Caco-2 (cell line): ENCODE results near the gene CHRNA5. TPM values are rescaled to one million over a fixed set of nuclear protein-coding genes. Genes with fewer than 3 reads are reported as not detected.
"Not testable (repeated sequence)": the region's sequence is repeated elsewhere in the genome, so short reads cannot be mapped to it uniquely, and the experiment has no call there.

ENCODE experiments used
- Bru-seq: library from RNA; stranded (reverse); fragments of 400-500 nt; gene quantifications from one replicate; lab custom pipeline; 2021; lab: Mats Ljungman, UMichigan
- BruChase-seq, 2 experiments: library from RNA; stranded (reverse); fragments of 400-500 nt; gene quantifications; one replicate each; lab custom pipeline; 2021; lab: Mats Ljungman, UMichigan
- BruUV-seq: library from RNA; stranded (reverse); fragments of 400-500 nt; replicated peaks from 2 replicates; lab custom pipeline; 2021; lab: Mats Ljungman, UMichigan
- CTCF ChIA-PET: fragments of 300-600 bp; sonication (Branson Sonifier 250); formaldehyde crosslinking; loops from one replicate; lab custom pipeline; 2022; ENCODE audit warnings: antibody characterized with exemption; lab: Charles Lee
- POLR2A ChIA-PET: fragments of 300-600 bp; sonication (Branson Sonifier 250); formaldehyde crosslinking; loops from one replicate; lab custom pipeline; 2022; ENCODE audit warnings: antibody characterized with exemption; lab: Charles Lee
- DNase-seq, 2 experiments: peaks; one replicate each; pipeline versions ENCODE4 v3.0.0 to v3.0.0-alpha.2; 2020 to 2022
- H3K27me3 ChIP-seq: replicated peaks from 2 replicates; pipeline ENCODE4 v1.6.0; 2011; ENCODE audit warnings: low read length; ENCODE audit not compliant: control insufficient read depth, insufficient read depth
- H3K36me3 ChIP-seq: 2 replicates; pipeline ENCODE4 v1.5.1; 2011; ENCODE audit warnings: low read length; ENCODE audit not compliant: control insufficient read depth, insufficient read depth
- H3K4me1 ChIP-seq: fragments of 250-450 bp; sonication (Bioruptor Pico); 2 replicates; pipeline ENCODE4 v1.5.1; 2020; ENCODE audit warnings: mild to moderate bottlenecking
- H3K4me3 ChIP-seq: 2 replicates; pipeline ENCODE4 v1.5.1; 2011; ENCODE audit warnings: low read depth, mild to moderate bottlenecking, control low read depth, low read length
- H3K9me3 ChIP-seq: fragments of 250-450 bp; sonication (Bioruptor Pico); 2 replicates; pipeline ENCODE4 v1.5.1; 2020; ENCODE audit warnings: mild to moderate bottlenecking, moderate library complexity
- H3K27ac Mint-ChIP-seq: one replicate; pipeline ENCODE4 v1.8.0; 2022; ENCODE audit warnings: mixed read lengths; ENCODE audit not compliant: unreplicated experiment
- H3K27me3 Mint-ChIP-seq: one replicate; pipeline ENCODE4 v1.8.0; 2022; ENCODE audit warnings: mixed read lengths; ENCODE audit not compliant: insufficient read depth, unreplicated experiment
- H3K36me3 Mint-ChIP-seq: one replicate; pipeline ENCODE4 v1.8.0; 2022; ENCODE audit warnings: mild to moderate bottlenecking, mixed read lengths; ENCODE audit not compliant: insufficient read depth, unreplicated experiment
- H3K4me1 Mint-ChIP-seq: one replicate; pipeline ENCODE4 v1.8.0; 2022; ENCODE audit warnings: low read depth, mixed read lengths; ENCODE audit not compliant: unreplicated experiment
- H3K4me3 Mint-ChIP-seq: one replicate; pipeline ENCODE4 v1.8.0; 2022; ENCODE audit warnings: mild to moderate bottlenecking, moderate library complexity, mixed read lengths; ENCODE audit not compliant: unreplicated experiment
- H3K9me3 Mint-ChIP-seq: one replicate; pipeline ENCODE4 v1.8.0; 2022; ENCODE audit warnings: mixed read lengths; ENCODE audit not compliant: unreplicated experiment
- CTCF ChIP-seq, 2 experiments: fragments of 200-600 bp in 1 of 2; IDR thresholded peaks; 1 replicate in 1 of 2; 2 replicates in 1 of 2; pipeline versions ENCODE4 v1.5.1 to v1.8.0; 2011 to 2022; ENCODE audit warnings: antibody characterized with exemption in 1 of 2, control low read depth in 1 of 2, inconsistent platforms in 1 of 2, low read depth in 1 of 2, low read length in 1 of 2, mild to moderate bottlenecking in 1 of 2, moderate library complexity in 1 of 2; ENCODE audit not compliant: insufficient read depth in 1 of 2, severe bottlenecking in 1 of 2, unreplicated experiment in 1 of 2
- intact Hi-C: fragments of 100-400 bp; cut with micrococcal nuclease; formaldehyde crosslinking; loops from one replicate; pipeline ENCODE4 v1.10.0; 2022; ENCODE audit not compliant: unreplicated experiment
- long read RNA-seq: library from polyadenylated mRNA; stranded (forward); transcript quantifications from one replicate; pipeline ENCODE4 v2.0.0, GENCODE V29; 2022
- total RNA-seq: library from RNA; stranded (reverse); gene quantifications from 2 replicates; pipeline ENCODE4 v1.2.3, GENCODE V29; 2022

Gene CHRNA5
- 12.0 and 12.9 TPM in 2 replicates for total RNA-seq
- percentile 58 among the genes with signal in this experiment for Bru-seq, nascent RNA
- percentile 59 among the genes with signal in this experiment for BruChase-seq, experiment 1, labeled RNA remaining after a 2-hour chase
- percentile 65 among the genes with signal in this experiment for BruChase-seq, experiment 2, labeled RNA remaining after a 6-hour chase
- long read RNA-seq, partial matches to known transcripts, result 13 of 20 reads
- long read RNA-seq, other reads (novel, unspliced or antisense), result 3 of 20 reads

GRCh38 chr15:78565097-78565950 is at the start of gene CHRNA5:
Gene CHRNA5, plus strand, starts transcription at chr15:78565520. Its CDS starts 200 bp downstream, at chr15:78565720.
- H3K4me1 ChIP-seq, result no peaks in the 10 kb centered on the region
- POLR2A ChIA-PET, result interaction anchor here (0.6 to 1.6 kb wide), 7 partner anchors 23 to 266 kb away, joined by 3 to 13 read pairs (median 6); partner anchors contain the start of genes PSMA4 and SKIC8
- H3K9me3 ChIP-seq, result no peaks in the 10 kb centered on the region
- no peak for TF ChIP-seq CTCF (IDR thresholded peaks at IDR 0.05; ENCODE audit: insufficient read depth in 1 of 2, low read depth in 1 of 2, low read length in 1 of 2, severe bottlenecking in 1 of 2, unreplicated experiment in 1 of 2)
- intact Hi-C loops, result loop anchor here (1.0 kb wide), 1 partner anchor 24 kb away; no protein-coding TSS in a partner anchor
- H3K27me3 ChIP-seq, result no peaks in the 10 kb centered on the region
- Mint-ChIP-seq H3K36me3 (no peaks in the 10 kb centered on the region), H3K4me1 (peaks cover 13% of the 10 kb centered on the region), H3K27ac (peak within 1 kb of the TSS; percentile 80), H3K27me3 (peaks cover 2% of the 10 kb centered on the region), H3K9me3 (no peaks in the 10 kb centered on the region), H3K4me3 (peak within 1 kb of the TSS; percentile 91)
- peak; percentile 85 to 92 for DNase-seq
- peak within 1 kb of the TSS; percentile 64 for H3K4me3 ChIP-seq
- no TSS peak for BruUV-seq
- CTCF ChIA-PET, result interaction anchor here (0.6 to 1.5 kb wide), 8 partner anchors 9 to 372 kb away, joined by 3 to 5 read pairs (median 3); no protein-coding TSS in a partner anchor
- H3K36me3 ChIP-seq, result no peaks in the 10 kb centered on the region

- H3K4me3 ChIP-seq, H3K27me3 Mint-ChIP-seq, H3K27me3 ChIP-seq, H3K36me3 ChIP-seq, POLR2A ChIA-PET, H3K27ac Mint-ChIP-seq, H3K4me1 ChIP-seq, H3K36me3 Mint-ChIP-seq, CTCF ChIA-PET, H3K4me1 Mint-ChIP-seq, DNase-seq, BruUV-seq, H3K9me3 ChIP-seq, intact Hi-C loops, H3K4me3 Mint-ChIP-seq: not testable (repeated sequence)
- peaks cover 14% of the 10 kb centered on the region for H3K9me3 Mint-ChIP-seq
Measured at GRCh38 chr15:78520035-78520434, 45.3 kb upstream of the CHRNA5 start.

- CTCF ChIA-PET, result no interaction called here
- no peak for DNase-seq
Measured at GRCh38 chr15:78524230-78524629, 41.1 kb upstream of the CHRNA5 start.

More at GRCh38 chr15:78524230-78524629, 41.1 kb upstream of the CHRNA5 start:
- POLR2A ChIA-PET, result no interaction called here
- TF ChIP-seq CTCF (IDR thresholded peaks at IDR 0.05; ENCODE audit: insufficient read depth in 1 of 2, low read depth in 1 of 2, low read length in 1 of 2, severe bottlenecking in 1 of 2, unreplicated experiment in 1 of 2), result no peak
- H3K4me3 Mint-ChIP-seq, result no peak overlapping the region
- Histone ChIP-seq H3K27me3 (no peaks in the 10 kb centered on the region), H3K4me3 (no peak overlapping the region), H3K4me1 (no peaks in the 10 kb centered on the region), H3K9me3 (peaks cover 5% of the 10 kb centered on the region; the same call in 1 of the 2 replicates), H3K36me3 (no peaks in the 10 kb centered on the region)
- intact Hi-C loops, result no loop called here
- no peaks in the 10 kb centered on the region for H3K27me3 Mint-ChIP-seq
- H3K27ac Mint-ChIP-seq, result no peak overlapping the region
- no TSS peak for BruUV-seq
- H3K4me1 Mint-ChIP-seq, result no peaks in the 10 kb centered on the region
- peaks cover 14% of the 10 kb centered on the region for H3K9me3 Mint-ChIP-seq
- peaks cover 4% of the 10 kb centered on the region for H3K36me3 Mint-ChIP-seq
